ENCODE data around the gene THRA.
A peak's percentile ranks its signal among the peaks of the same experiment; 100 is the strongest.
"Not testable (repeated sequence)": the region's sequence is repeated elsewhere in the genome, so short reads cannot be mapped to it uniquely, and the experiment has no call there.

THRA gene

GRCh38 chr17:40113110-40113906 is 50.5 kb downstream of the THRA start:
- DNase-seq (ENCODE audit: low read depth in 2 of 2): peak; percentile 90

GRCh38 chr17:40113907-40114245 is 51.1 kb downstream of the THRA start:
- DNase-seq (ENCODE audit: low read depth in 2 of 2): no peak

DNA sequence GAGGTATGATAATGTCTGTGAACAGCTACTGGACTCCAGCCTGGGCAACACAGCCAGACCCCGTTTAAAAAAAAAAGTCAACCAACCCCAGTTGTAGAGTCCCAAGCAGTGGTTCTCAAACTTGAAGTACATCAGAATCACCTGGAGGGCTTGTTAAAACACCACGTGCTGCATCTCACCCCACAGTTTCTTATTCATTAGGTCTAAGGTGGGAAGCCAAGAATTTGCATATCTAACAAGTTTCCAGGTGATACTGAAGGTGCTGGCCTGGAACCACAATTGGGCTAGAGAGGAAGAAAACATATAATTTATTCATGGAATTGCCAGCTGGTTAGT is 52.3 kb downstream of the THRA start:
- DNase-seq (ENCODE audit: low read depth in 2 of 2): no peak

- DNase-seq (ENCODE audit: low read depth in 2 of 2): peak; percentile 70 to 75
These were observed 58.7 kb downstream of the THRA start, which contains the start of gene MSL1 for GRCh38 chr17:40121181-40122135. Gene MSL1 (plus strand): TSS chr17:40121971. CDS start chr17:40122613, 642 bp downstream.

DNA sequence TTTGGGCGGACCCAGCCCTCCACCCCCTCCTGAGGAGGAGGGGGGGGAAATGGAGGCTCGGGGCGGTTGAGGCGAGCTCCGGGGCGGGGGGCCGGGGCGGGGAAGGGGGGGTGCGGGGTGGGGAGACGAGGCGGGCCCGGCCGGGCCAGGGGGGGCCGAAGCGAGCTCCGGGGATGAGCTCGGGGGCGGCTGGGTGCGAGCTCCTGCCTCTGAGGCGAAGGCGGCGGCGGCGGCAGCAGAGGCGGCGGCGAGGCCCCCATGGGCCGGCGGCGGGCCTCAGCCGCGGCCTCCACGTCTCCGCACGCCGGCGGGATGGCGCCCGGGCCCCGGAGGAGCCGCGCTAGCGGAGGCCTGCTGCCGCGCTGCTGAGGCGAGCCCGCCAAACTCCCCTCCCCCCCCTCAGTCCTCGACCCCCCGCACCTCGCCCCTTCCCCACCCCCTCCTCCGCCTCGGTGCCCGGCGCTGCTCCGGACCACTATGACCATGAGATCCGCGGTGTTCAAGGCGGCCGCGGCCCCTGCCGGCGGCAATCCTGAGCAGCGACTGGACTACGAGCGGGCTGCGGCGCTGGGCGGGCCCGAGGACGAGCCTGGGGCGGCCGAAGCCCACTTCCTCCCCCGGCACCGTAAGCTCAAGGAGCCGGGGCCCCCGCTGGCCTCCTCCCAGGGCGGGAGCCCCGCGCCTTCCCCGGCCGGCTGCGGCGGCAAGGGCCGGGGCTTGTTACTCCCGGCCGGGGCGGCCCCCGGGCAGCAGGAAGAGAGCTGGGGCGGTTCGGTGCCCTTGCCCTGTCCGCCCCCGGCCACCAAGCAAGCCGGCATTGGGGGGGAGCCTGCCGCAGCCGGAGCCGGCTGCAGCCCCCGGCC is 59.6 kb downstream of the THRA start:
- DNase-seq (ENCODE audit: low read depth in 2 of 2): no peak

DNA sequence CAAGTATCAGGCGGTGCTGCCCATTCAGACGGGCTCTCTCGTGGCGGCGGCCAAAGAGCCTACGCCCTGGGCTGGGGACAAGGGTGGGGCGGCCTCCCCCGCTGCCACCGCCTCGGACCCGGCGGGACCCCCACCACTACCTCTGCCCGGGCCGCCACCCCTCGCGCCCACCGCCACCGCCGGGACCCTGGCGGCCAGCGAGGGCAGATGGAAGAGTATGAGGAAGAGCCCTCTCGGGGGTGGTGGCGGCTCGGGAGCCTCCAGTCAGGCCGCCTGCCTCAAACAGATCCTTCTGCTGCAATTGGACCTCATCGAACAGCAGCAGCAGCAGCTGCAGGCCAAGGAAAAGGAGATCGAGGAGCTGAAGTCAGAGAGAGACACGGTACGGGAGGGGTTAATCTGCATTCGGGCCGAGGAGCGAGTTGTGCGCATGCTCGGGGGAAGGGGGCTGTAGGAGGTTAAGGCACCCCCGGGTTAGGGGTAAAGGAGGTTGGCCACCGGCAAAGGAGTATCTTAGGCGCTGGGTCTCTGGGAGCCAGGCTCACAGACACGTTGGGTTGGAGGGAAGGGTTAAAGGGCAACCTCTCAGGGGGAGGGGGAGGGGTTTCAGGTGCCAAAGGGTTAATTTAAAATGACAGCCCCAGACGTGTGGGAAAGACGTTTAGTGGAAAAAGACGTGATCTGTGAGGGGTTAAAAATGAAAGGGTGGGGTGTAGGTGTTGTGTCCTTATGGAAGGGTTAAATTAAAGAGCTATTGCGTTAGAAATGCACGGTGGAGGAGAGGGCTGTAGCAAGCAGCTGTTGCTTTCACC is 60.4 kb downstream of the THRA start:
- no peak for DNase-seq (ENCODE audit: low read depth in 2 of 2)

- DNase-seq (ENCODE audit: low read depth in 2 of 2): no peak
These were observed 61.0 kb downstream of the THRA start for GRCh38 chr17:40123811-40124114.

DNA sequence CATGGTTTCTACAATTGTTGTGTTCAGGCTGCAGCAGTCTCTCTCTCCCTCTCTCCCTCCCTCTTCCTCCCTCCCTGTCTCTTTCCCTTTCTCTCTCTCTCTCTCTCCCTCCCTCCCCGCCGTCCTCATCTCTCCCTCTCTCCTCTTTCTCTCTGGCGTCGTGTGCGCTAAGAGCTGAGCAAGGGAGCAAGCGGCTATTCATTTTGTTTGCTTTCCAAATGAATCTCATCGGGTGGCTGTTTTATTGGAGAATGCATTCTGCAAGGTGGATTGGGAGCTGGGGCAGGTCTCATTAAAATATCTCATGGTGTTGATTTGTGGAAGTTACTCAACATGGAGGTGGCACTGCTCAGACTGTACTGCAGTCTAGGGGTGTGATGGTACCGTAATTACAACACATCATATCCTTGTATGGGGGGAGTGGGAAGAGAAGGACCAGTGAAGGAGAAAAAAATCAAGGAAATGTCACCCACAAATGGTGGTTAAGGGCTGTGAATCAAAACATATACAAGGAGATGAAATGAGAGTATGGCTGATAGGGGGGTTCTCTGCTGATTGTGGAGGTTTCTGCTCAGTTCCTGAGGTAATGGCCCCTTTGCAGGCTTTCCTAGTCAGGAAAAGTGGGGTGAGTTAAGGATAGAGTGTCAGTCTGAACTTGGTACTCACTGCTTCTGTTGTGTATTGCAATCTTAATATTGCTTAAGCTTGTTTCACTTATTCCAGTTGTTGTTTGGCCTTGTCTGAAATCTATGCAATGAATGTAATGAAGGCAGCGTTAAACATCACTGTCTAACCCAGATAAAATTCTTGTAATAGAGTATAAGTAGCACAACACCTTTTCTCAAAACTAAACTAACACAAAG is 61.7 kb downstream of the THRA start:
- no peak for DNase-seq (ENCODE audit: low read depth in 2 of 2)

GRCh38 chr17:40129498-40129897 is 66.7 kb downstream of the THRA start:
- DNase-seq (ENCODE audit: low read depth in 2 of 2): no peak

- no peak for DNase-seq (ENCODE audit: low read depth in 2 of 2)
These were observed 67.7 kb downstream of the THRA start for GRCh38 chr17:40130352-40131042.

GRCh38 chr17:40134184-40134583 is 71.4 kb downstream of the THRA start:
- DNase-seq (ENCODE audit: low read depth in 2 of 2): no peak

DNA sequence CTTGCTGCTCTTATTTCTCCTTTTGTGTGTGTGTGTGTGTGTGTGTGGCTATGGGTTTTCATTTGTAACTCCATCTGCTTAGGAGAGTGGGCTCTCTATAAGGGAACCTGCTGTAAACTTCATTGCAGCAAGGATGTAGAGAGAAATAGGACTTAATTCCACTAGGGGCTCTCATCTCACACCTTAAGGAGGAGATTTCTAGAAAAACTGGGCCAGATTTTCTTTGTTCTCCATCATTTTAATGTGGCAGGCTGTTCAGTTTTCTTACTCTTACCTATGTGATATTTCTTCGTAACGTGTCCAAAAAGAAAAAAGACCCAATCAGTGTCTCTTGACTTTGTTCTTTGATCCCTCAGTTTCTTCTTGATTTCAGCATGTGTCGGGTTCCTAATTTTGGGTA is 73.1 kb downstream of the THRA start:
- DNase-seq (ENCODE audit: low read depth in 2 of 2): no peak

DNA sequence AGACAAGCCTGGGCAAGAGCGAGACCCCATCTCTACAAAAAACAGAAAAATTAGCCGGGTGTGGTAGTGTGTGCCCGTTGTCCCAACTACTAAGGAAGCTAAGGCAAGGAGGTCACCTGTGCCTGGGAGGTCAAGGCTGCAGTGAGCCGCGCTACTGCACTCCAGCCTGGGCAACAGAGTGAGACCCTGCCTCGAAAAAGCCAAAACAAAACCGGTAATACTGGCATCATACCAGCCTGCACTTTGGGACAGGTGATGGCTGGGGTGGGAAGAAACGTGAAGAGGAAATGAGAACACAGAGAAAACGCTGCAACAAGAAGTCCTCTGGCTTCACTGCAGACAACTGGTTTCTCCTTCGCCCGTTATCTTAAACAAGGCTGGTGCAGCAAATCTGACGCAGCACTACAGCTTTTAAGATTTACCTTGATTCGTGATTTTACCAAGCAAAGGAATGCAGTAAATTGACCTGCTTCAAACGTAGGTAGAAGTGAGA is 76.8 kb downstream of the THRA start:
- DNase-seq (ENCODE audit: low read depth in 2 of 2): no peak

DNA sequence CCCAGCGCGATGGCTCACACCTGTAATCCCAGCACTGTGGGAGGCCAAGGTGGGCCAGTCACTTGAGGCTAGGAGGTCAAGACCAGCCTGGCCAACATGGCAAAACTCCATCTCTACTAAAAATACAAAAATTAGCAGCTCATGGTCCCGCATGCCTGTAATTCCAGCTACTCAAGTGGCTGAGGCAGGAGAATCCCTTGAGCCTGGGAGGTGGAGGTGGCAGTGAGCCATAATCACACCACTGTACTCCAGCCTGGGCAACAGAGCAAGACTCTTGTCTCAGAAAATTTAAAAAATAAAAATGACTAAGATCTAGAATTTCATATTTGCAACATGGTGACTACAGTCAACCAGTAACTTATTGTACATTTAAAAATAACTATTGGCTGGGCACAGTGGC is 80.4 kb downstream of the THRA start:
- not testable (repeated sequence) for DNase-seq (ENCODE audit: low read depth in 2 of 2)

All from stimulated activated CD4-positive, alpha-beta T cell treated with anti-CD3 and anti-CD28 coated beads, Interleukin-15, amount 100 ng/mL, for 48 hours (primary cell).